Measurements from ENCODE around the gene WDR45B.

GRCh38 chr17:82697808-82698064, 49.5 kb upstream of the WDR45B start:
- TF ChIP-seq CTCF (IDR thresholded peaks at IDR 0.05) (no peak), POLR2A (IDR thresholded peaks at IDR 0.05) (no peak)

All from prostate gland (tissue), 2 donors.